Thyroid gland (tissue), 4 donors: ENCODE measurements around the gene CASKIN2.

Experiments
- POLR2A ChIP-seq, 2 donors: fragments of 450-650 bp; IDR thresholded peaks; one replicate each; pipeline ENCODE4 v1.6.1; 2017; ENCODE audit warnings: antibody characterized with exemption in 2 of 2, mild to moderate bottlenecking in 2 of 2, moderate library complexity in 1 of 2
- TF ChIP-seq, protein P1 (sequence below), 6 experiments: fragments of 200-600 bp in 3 of 6; fragments of 450-650 bp in 3 of 6; sonication (generic) in 3 of 6; IDR thresholded peaks; one replicate each; pipeline ENCODE4 v1.5.1; 2016 to 2019; ENCODE audit warnings: antibody characterized with exemption in 6 of 6, mild to moderate bottlenecking in 2 of 6, inconsistent platforms in 1 of 6, moderate library complexity in 1 of 6

DNA sequence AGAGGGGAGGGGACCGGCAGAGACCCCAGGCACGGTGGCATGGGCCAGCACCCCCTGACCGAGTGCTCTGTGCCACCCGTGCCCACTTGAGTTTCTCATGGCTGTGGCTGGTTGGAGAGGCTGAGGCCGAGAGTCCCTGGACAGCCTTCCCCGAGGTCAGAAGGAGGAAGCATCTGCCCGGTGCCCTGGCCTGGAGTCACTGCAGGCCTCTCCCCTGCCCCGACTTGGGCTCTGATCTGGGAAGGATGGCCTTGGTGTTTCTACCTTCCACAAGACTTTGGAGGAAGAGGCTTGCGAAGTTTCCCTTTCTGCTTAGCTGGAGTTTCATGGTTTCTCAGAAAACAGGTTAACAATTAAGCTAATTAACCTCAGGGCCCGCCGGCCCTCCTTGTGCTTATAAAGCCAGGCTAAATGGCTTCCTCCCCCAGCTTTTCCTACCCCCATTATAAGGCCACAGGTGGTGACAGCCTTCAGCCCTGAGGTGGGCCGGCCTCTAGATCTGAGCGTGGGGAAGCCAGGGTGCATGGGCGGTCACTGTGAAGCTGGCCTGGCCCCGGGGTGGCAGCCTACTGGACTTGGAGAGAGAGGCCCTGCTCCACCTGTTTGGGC is 27.5 kb upstream of the CASKIN2 start:
- no peak for TF ChIP-seq POLR2A (IDR thresholded peaks at IDR 0.05)
- TF ChIP-seq, protein P1, sequence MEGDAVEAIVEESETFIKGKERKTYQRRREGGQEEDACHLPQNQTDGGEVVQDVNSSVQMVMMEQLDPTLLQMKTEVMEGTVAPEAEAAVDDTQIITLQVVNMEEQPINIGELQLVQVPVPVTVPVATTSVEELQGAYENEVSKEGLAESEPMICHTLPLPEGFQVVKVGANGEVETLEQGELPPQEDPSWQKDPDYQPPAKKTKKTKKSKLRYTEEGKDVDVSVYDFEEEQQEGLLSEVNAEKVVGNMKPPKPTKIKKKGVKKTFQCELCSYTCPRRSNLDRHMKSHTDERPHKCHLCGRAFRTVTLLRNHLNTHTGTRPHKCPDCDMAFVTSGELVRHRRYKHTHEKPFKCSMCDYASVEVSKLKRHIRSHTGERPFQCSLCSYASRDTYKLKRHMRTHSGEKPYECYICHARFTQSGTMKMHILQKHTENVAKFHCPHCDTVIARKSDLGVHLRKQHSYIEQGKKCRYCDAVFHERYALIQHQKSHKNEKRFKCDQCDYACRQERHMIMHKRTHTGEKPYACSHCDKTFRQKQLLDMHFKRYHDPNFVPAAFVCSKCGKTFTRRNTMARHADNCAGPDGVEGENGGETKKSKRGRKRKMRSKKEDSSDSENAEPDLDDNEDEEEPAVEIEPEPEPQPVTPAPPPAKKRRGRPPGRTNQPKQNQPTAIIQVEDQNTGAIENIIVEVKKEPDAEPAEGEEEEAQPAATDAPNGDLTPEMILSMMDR (IDR thresholded peaks at IDR 0.05), result no peak
